SK-N-SH (cell line): Measurements from ENCODE around the gene CCDC167. TPM values are rescaled to one million over a fixed set of nuclear protein-coding genes. Genes with fewer than 3 reads are reported as not detected.

ENCODE experiments used
- CTCF ChIA-PET: fragments of 300-600, 350-600 bp; formaldehyde crosslinking; extraction: SDS; loops from one replicate; lab custom pipeline; 2021; lab: Yijun Ruan, JAX
- POLR2A ChIA-PET: fragments of 350-600 bp; sonication (Branson Sonifier 250); formaldehyde crosslinking; extraction: SDS; loops from one replicate; lab custom pipeline; 2020; ENCODE audit warnings: antibody characterized with exemption, inconsistent platforms; lab: Yijun Ruan, JAX
- DNase-seq: peaks from one replicate; pipeline ENCODE4 v3.0.0; 2012
- H2AFZ ChIP-seq: fragments of 200-600 bp; sonication (generic); 2 replicates; pipeline ENCODE4 v1.8.1; 2016; ENCODE audit warnings: antibody characterized with exemption, mild to moderate bottlenecking, low read depth
- H3F3A ChIP-seq: fragments of 200-600 bp; sonication (generic); replicated peaks from 2 replicates; pipeline ENCODE3; 2016; ENCODE audit warnings: antibody characterized with exemption, mild to moderate bottlenecking; ENCODE audit not compliant: insufficient read depth
- H3K27ac ChIP-seq, 2 experiments: fragments of 200-500 bp in 1 of 2; fragments of 200-600 bp in 1 of 2; sonication (Bioruptor generic) in 1 of 2; sonication (generic), shearing (Covaris generic) in 1 of 2; 2 replicates each; pipeline versions ENCODE4 v1.5.1 to v1.6.1; 2014 to 2016; ENCODE audit warnings: low read depth in 2 of 2, inconsistent platforms in 1 of 2, low read length in 1 of 2, mild to moderate bottlenecking in 1 of 2, mixed read lengths in 1 of 2
- H3K27me3 ChIP-seq: fragments of 200-600 bp; sonication (generic), shearing (Covaris generic); 2 replicates; pipeline ENCODE4 v1.6.1; 2016; ENCODE audit warnings: mixed run types; ENCODE audit not compliant: insufficient read depth
- H3K36me3 ChIP-seq, 2 experiments: fragments of 200-500 bp in 1 of 2; fragments of 200-600 bp in 1 of 2; sonication (Bioruptor generic) in 1 of 2; sonication (generic) in 1 of 2; replicated peaks in 1 of 2; 2 replicates each; pipeline versions ENCODE3 to v1.5.1; 2014 to 2016; ENCODE audit warnings: low read length in 1 of 2, mild to moderate bottlenecking in 1 of 2; ENCODE audit not compliant: insufficient read depth in 2 of 2, control insufficient read depth in 1 of 2
- H3K4me1 ChIP-seq, 2 experiments: fragments of 200-500 bp in 1 of 2; fragments of 200-600 bp in 1 of 2; sonication (Bioruptor generic) in 1 of 2; sonication (generic), shearing (Covaris generic) in 1 of 2; 2 replicates each; pipeline versions ENCODE4 v1.5.1 to v1.6.1; 2014 to 2016; ENCODE audit warnings: low read depth in 1 of 2, low read length in 1 of 2, mixed run types in 1 of 2; ENCODE audit not compliant: insufficient read depth in 2 of 2, control insufficient read depth in 1 of 2
- H3K4me2 ChIP-seq: fragments of 200-600 bp; sonication (generic), shearing (Covaris generic); 2 replicates; pipeline ENCODE4 v1.6.1; 2017; ENCODE audit warnings: mixed run types
- H3K4me3 ChIP-seq, 2 experiments: fragments of 200-500 bp in 1 of 2; fragments of 200-600 bp in 1 of 2; sonication (Bioruptor generic) in 1 of 2; sonication (generic), shearing (Covaris generic) in 1 of 2; 2 replicates each; pipeline versions ENCODE4 v1.5.1 to v1.8.1; 2014 to 2016; ENCODE audit warnings: low read depth in 2 of 2, inconsistent platforms in 1 of 2, low read length in 1 of 2, mild to moderate bottlenecking in 1 of 2, mixed read lengths in 1 of 2, moderate library complexity in 1 of 2
- H3K79me2 ChIP-seq: fragments of 200-600 bp; sonication (generic); 2 replicates; pipeline ENCODE4 v1.8.1; 2017; ENCODE audit warnings: mild to moderate bottlenecking; ENCODE audit not compliant: insufficient read depth
- H3K9ac ChIP-seq: fragments of 200-600 bp; sonication (generic); 2 replicates; pipeline ENCODE4 v1.6.1; 2017; ENCODE audit warnings: mixed run types
- H3K9me2 ChIP-seq: fragments of 200-600 bp; sonication (generic); 2 replicates; pipeline ENCODE4 v1.6.1; 2017; ENCODE audit warnings: mixed run types
- H3K9me3 ChIP-seq: fragments of 200-600 bp; sonication (generic); 2 replicates; pipeline ENCODE4 v1.6.1; 2017; ENCODE audit warnings: mixed run types, mild to moderate bottlenecking, moderate library complexity
- H4K20me1 ChIP-seq: fragments of 200-600 bp; sonication (generic); 2 replicates; pipeline ENCODE4 v1.6.1; 2017; ENCODE audit warnings: mild to moderate bottlenecking, mixed run types; ENCODE audit not compliant: insufficient read depth
- CHD2 ChIP-seq: fragments of 150-350 bp; IDR thresholded peaks from 2 replicates; pipeline ENCODE4 v1.6.1; 2018; ENCODE audit warnings: low read length; ENCODE audit not compliant: partially characterized antibody
- CTCF ChIP-seq: fragments of 200-600 bp; sonication (generic); IDR thresholded peaks from 2 replicates; pipeline ENCODE4 v1.6.1; 2017; ENCODE audit warnings: antibody characterized with exemption, mild to moderate bottlenecking, moderate library complexity
- ELF1 ChIP-seq: IDR thresholded peaks from 2 replicates; pipeline ENCODE4 v1.4.0; 2012
- EP300 ChIP-seq, 2 experiments: IDR thresholded peaks; 2 replicates each; pipeline versions ENCODE4 v1.4.0 to v1.6.1; 2012; ENCODE audit warnings: borderline replicate concordance in 1 of 2, low read depth in 1 of 2, low read length in 1 of 2
- GATA2 ChIP-seq: sonication (generic); formaldehyde crosslinking; IDR thresholded peaks from 2 replicates; pipeline ENCODE4 v1.5.0; 2020; ENCODE audit warnings: mild to moderate bottlenecking, missing genetic modification reagents
- IRF3 ChIP-seq: fragments of 150-350 bp; IDR thresholded peaks from 2 replicates; pipeline ENCODE4 v1.6.1; 2016; ENCODE audit warnings: mild to moderate bottlenecking, low read depth, low read length
- JUND ChIP-seq: IDR thresholded peaks from 2 replicates; pipeline ENCODE4 v1.4.0; 2012
- MAX ChIP-seq: IDR thresholded peaks from 2 replicates; pipeline ENCODE4 v1.4.0; 2012; ENCODE audit warnings: low read depth
- PBX3 ChIP-seq: IDR thresholded peaks from 2 replicates; pipeline ENCODE4; 2012
- RAD21 ChIP-seq: IDR thresholded peaks from 2 replicates; pipeline ENCODE4 v1.6.1; 2012; ENCODE audit warnings: mild to moderate bottlenecking, low read length
- RCOR1 ChIP-seq: fragments of 150-350 bp; IDR thresholded peaks from 2 replicates; pipeline ENCODE4 v1.6.1; 2017; ENCODE audit warnings: antibody characterized with exemption, low read length
- REST ChIP-seq: IDR thresholded peaks from 2 replicates; pipeline ENCODE4 v1.6.1; 2012; ENCODE audit warnings: mild to moderate bottlenecking, low read depth, low read length, moderate library complexity
- TCF12 ChIP-seq: IDR thresholded peaks from 2 replicates; pipeline ENCODE4 v1.4.0; 2012
- TEAD4 ChIP-seq: IDR thresholded peaks from 2 replicates; pipeline ENCODE4 v1.4.0; 2012; ENCODE audit warnings: mild to moderate bottlenecking, borderline replicate concordance; ENCODE audit not compliant: insufficient read depth
- YY1 ChIP-seq: IDR thresholded peaks from 2 replicates; pipeline ENCODE4 v1.4.0; 2012; ENCODE audit warnings: low read depth, mild to moderate bottlenecking
- WGBS: methylation state at CpG from one replicate; pipeline ENCODE4 v1.1.6; 2017; ENCODE audit warnings: low lambda C conversion rate; 5-methylcytosine and 5-hydroxymethylcytosine counted together
- polyA plus RNA-seq, 3 experiments: library from polyadenylated mRNA; depleted of rRNA; stranded (reverse); fragments of >200 nt; gene quantifications; 2 replicates each; pipeline ENCODE4 v1.2.3, GENCODE V29; 2012

CCDC167 gene
- polyA plus RNA-seq, 1 of the 3 experiments (the other 2 are of a cell fraction) = 49.1 TPM

GRCh38 chr6:37513155-37513554 lies 13.5 kb upstream of the CCDC167 start:
- no peaks in the 10 kb centered on the region for H3K27me3 ChIP-seq
- no peaks in the 10 kb centered on the region for H4K20me1 ChIP-seq
- no peaks in the 10 kb centered on the region for H3K9me2 ChIP-seq
- WGBS = 87% methylated on average over 4 of the region's 9 CpGs
- H3F3A ChIP-seq = no peaks in the 10 kb centered on the region
- no peak for DNase-seq
- H3K27ac ChIP-seq = no peak overlapping the region
- H3K79me2 ChIP-seq = no peaks in the 10 kb centered on the region
- TF ChIP-seq PBX3 (no peak), RCOR1 (no peak), RAD21 (no peak)
- H3K4me1 ChIP-seq = peaks cover 5 to 51% of the 10 kb centered on the region in 2 experiments; a peak in 2 of 4 replicates
- no peak overlapping the region for H3K4me3 ChIP-seq
- CTCF ChIA-PET = interaction anchor here (2.6 kb wide), 1 partner anchor 52 kb away, joined by 6 read pairs; no protein-coding TSS in a partner anchor
- POLR2A ChIA-PET = no interaction called here
- no peak overlapping the region for H2AFZ ChIP-seq
- no peak overlapping the region for H3K4me2 ChIP-seq
- H3K9me3 ChIP-seq = no peaks in the 10 kb centered on the region
- H3K36me3 ChIP-seq = no peaks in the 10 kb centered on the region
- H3K9ac ChIP-seq = no peak overlapping the region

- no peaks in the 10 kb centered on the region for H3K9me3 ChIP-seq
- WGBS = 83% methylated on average over 11 of the region's 12 CpGs
- H3K9ac ChIP-seq = no peak overlapping the region
- CTCF ChIA-PET = interaction anchor here (1.2 to 2.6 kb wide), 2 partner anchors 10 to 53 kb away, joined by 3 to 6 read pairs; no protein-coding TSS in a partner anchor
- no peaks in the 10 kb centered on the region for H3F3A ChIP-seq
- no peaks in the 10 kb centered on the region for H3K9me2 ChIP-seq
- H3K36me3 ChIP-seq = no peaks in the 10 kb centered on the region
- no peaks in the 10 kb centered on the region for H3K27me3 ChIP-seq
- no peak for DNase-seq
- no peaks in the 10 kb centered on the region for H4K20me1 ChIP-seq
- POLR2A ChIA-PET = no interaction called here
- TF ChIP-seq JUND (no peak), REST (no peak), CTCF (no peak), TEAD4 (no peak), YY1 (no peak), EP300 (IDR thresholded peaks at IDR 0.05; ENCODE audit: borderline replicate concordance in 1 of 2, low read depth in 1 of 2, low read length in 1 of 2) (no peak), MAX (no peak), ELF1 (no peak), TCF12 (no peak), PBX3 (no peak), CHD2 (no peak), RCOR1 (no peak), IRF3 (no peak), GATA2 (no peak)
- TF ChIP-seq, all 33 proteins: peak for 0
- Histone ChIP-seq H2AFZ (no peak overlapping the region), H3K79me2 (no peaks in the 10 kb centered on the region), H3K4me3 (no peak overlapping the region), H3K4me2 (no peak overlapping the region), H3K27ac (no peak overlapping the region), H3K4me1 (peaks cover 5 to 44% of the 10 kb centered on the region in 2 experiments; a peak in 2 of 4 replicates)
Measured at GRCh38 chr6:37512400-37513011, 12.8 kb upstream of the CCDC167 start.
